Measurements from ENCODE around the gene ERCC2.
A peak's percentile ranks its signal among the peaks of the same experiment; 100 is the strongest.

- TF ChIP-seq POLR2AphosphoS5 (IDR thresholded peaks at IDR 0.05), result peak; percentile 100
- TF ChIP-seq, protein P1, sequence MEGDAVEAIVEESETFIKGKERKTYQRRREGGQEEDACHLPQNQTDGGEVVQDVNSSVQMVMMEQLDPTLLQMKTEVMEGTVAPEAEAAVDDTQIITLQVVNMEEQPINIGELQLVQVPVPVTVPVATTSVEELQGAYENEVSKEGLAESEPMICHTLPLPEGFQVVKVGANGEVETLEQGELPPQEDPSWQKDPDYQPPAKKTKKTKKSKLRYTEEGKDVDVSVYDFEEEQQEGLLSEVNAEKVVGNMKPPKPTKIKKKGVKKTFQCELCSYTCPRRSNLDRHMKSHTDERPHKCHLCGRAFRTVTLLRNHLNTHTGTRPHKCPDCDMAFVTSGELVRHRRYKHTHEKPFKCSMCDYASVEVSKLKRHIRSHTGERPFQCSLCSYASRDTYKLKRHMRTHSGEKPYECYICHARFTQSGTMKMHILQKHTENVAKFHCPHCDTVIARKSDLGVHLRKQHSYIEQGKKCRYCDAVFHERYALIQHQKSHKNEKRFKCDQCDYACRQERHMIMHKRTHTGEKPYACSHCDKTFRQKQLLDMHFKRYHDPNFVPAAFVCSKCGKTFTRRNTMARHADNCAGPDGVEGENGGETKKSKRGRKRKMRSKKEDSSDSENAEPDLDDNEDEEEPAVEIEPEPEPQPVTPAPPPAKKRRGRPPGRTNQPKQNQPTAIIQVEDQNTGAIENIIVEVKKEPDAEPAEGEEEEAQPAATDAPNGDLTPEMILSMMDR (IDR thresholded peaks at IDR 0.05), result no peak
- peak; percentile 53 for TF ChIP-seq POLR2A (IDR thresholded peaks at IDR 0.05)
Measured at GRCh38 chr19:45370410-45371204, at the start of gene ERCC2.
